Hematopoietic multipotent progenitor cell treated with erythropoietin and hydrocortisone succinate and interleukin-3 and kit ligand, for 8 days (in vitro differentiated cells): ENCODE data around the gene LRCH3.
"Not testable (repeated sequence)": the region's sequence is repeated elsewhere in the genome, so short reads cannot be mapped to it uniquely, and the experiment has no call there.

ENCODE experiments used
- DNase-seq: peaks from one replicate; pipeline ENCODE4 v3.0.0-alpha.2; 2015

Gene LRCH3

GRCh38 chr3:197888511-197888910 lies 97.5 kb downstream of the LRCH3 start:
- no peak for DNase-seq

GRCh38 chr3:197889204-197889930 lies 98.3 kb downstream of the LRCH3 start:
- DNase-seq: no peak

GRCh38 chr3:197890693-197891092 lies 99.6 kb downstream of the LRCH3 start:
- DNase-seq: no peak

- DNase-seq: no peak
Observed at GRCh38 chr3:197892162-197892561, 101.1 kb downstream of the LRCH3 start.

GRCh38 chr3:197896421-197896820 lies 105.4 kb downstream of the LRCH3 start:
- DNase-seq: no peak

- no peak for DNase-seq
Observed at GRCh38 chr3:197899833-197900478, 108.9 kb downstream of the LRCH3 start.

- no peak for DNase-seq
Observed at GRCh38 chr3:197901626-197902025, 110.6 kb downstream of the LRCH3 start.

GRCh38 chr3:197906023-197906849 lies 115.2 kb downstream of the LRCH3 start:
- DNase-seq: peak; percentile 81

GRCh38 chr3:197906850-197907187 lies 115.8 kb downstream of the LRCH3 start:
- DNase-seq: no peak

- DNase-seq: no peak
Observed at GRCh38 chr3:197907196-197907595, 116.1 kb downstream of the LRCH3 start.

- not testable (repeated sequence) for DNase-seq
Observed at GRCh38 chr3:197908550-197908949, 117.5 kb downstream of the LRCH3 start.

- DNase-seq: no peak
Observed at GRCh38 chr3:197908957-197909701, 118.1 kb downstream of the LRCH3 start.

GRCh38 chr3:197912741-197913476 lies 121.9 kb downstream of the LRCH3 start:
- no peak for DNase-seq

GRCh38 chr3:197913641-197914380 lies 122.8 kb downstream of the LRCH3 start:
- no peak for DNase-seq

GRCh38 chr3:197921429-197922275 lies 130.6 kb downstream of the LRCH3 start:
- DNase-seq: not testable (repeated sequence)

GRCh38 chr3:197926418-197926817 lies 135.4 kb downstream of the LRCH3 start:
- no peak for DNase-seq

GRCh38 chr3:197927578-197927977 lies 136.5 kb downstream of the LRCH3 start:
- DNase-seq: not testable (repeated sequence)

- no peak for DNase-seq
Observed at GRCh38 chr3:197936819-197937384, 145.8 kb downstream of the LRCH3 start.
